ENCODE results near the gene CYP20A1.
A peak's percentile ranks its signal among the peaks of the same experiment; 100 is the strongest.
"Not testable (repeated sequence)": the region's sequence is repeated elsewhere in the genome, so short reads cannot be mapped to it uniquely, and the experiment has no call there.

CYP20A1 gene

GRCh38 chr2:203261326-203262159 lies 22.7 kb downstream of the CYP20A1 start:
- in situ Hi-C loops (cut with HindIII; ENCODE audit: low pct_ligation_motif_present, low pct_unique_long_range_greater_than_20kb, low sequenced_read_pairs): no loop called here
- no peak for DNase-seq

DNA sequence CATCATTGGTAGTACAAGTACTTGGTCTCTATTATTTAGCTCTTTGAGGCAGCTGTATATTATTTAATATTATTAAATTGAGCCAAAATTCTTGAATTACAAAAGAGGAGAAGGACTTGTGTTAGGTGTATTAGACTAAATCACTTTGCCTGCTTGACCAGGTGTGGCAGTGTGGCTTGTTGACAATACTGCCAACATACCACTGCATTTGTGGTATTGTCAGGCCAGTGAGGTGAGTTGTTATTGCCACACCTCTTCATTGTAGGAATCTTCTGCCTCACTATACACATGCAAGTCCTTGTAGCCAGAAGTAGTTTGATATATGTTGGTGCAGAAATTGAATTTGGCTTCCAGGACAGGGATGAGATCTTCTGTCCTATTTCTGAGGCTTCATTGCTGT lies 40.5 kb downstream of the CYP20A1 start:
- in situ Hi-C loops (cut with HindIII; ENCODE audit: low pct_ligation_motif_present, low pct_unique_long_range_greater_than_20kb, low sequenced_read_pairs): no loop called here
- no peak for DNase-seq

DNA sequence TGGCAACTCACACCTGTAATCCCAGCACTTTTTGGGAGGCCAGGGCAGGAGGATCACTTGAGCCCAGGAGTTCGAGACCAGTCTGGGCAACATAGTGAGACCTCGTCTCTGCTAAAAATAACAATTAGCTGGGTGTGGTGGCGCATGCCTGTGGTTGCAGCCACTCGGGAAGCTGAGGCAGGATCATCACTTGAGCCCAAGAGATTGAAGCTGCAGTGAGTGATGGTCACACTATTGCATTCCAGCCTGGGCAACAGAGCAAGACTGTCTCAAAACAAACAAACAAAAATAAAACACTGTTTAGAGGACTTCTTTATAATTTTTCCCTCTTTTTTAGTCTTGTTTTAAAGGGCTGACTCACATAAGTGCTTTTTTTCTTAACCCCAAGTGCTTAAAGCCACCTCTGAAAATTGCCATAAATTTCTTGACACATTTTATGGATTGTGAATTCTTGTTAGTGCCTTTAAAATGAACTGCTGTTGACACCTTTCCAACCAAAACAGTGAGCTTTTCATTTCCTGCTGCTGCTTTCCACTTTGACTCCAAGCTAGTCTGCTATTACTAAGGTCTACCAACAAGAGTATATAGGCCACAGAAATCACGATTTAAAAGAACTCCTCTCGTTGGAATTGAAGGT lies 41.7 kb downstream of the CYP20A1 start:
- no peak for DNase-seq
- in situ Hi-C loops (cut with HindIII; ENCODE audit: low pct_ligation_motif_present, low pct_unique_long_range_greater_than_20kb, low sequenced_read_pairs): no loop called here

DNA sequence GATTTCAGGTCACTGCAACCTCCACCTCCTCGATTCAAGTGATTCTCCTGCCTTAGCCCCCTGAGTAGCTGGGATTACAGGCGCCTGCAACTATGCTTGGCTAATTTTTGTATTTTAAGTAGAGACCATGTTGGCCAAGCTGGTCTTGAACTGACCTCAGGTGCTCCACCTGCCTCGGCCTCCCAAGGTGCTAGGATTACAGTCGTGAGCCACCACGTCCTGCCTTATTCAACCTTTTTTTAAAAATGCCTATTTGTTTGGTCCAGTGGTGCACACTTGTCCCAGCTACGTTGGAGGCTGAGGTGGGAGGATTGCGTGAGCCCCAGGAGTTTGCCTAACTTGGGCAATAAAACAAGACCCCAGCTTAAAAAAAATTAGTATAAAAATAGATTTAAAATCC lies 43.3 kb downstream of the CYP20A1 start:
- DNase-seq: no peak
- in situ Hi-C loops (cut with HindIII; ENCODE audit: low pct_ligation_motif_present, low pct_unique_long_range_greater_than_20kb, low sequenced_read_pairs): no loop called here

GRCh38 chr2:203286532-203286931 lies 47.7 kb downstream of the CYP20A1 start:
- DNase-seq: no peak
- in situ Hi-C loops (cut with HindIII; ENCODE audit: low pct_ligation_motif_present, low pct_unique_long_range_greater_than_20kb, low sequenced_read_pairs): no loop called here

DNA sequence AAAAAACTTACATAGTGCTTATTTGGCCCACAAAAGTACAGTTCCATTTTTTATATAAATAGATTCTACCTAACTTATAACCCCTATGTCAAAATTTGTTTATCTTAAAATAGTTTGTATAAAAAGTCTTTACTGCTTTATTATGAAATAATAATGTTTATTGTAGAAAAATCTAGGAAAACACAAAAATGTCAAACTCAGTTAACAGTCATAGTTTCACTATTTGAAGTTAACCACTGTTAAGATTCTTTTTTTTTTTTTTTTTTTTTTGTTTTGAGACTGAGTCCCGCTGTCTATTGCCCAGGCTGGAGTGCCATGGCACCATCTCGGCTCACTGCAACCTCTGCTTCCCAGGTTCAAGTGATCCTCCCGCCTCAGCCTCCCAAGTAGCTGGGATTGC lies 62.8 kb downstream of the CYP20A1 start:
- DNase-seq: no peak

GRCh38 chr2:203302586-203302985 lies 63.8 kb downstream of the CYP20A1 start:
- in situ Hi-C loops (cut with HindIII; ENCODE audit: low pct_ligation_motif_present, low pct_unique_long_range_greater_than_20kb, low sequenced_read_pairs); DNase-seq: not testable (repeated sequence)

More for the DNA sequence above, 62.8 kb downstream of the CYP20A1 start:
- in situ Hi-C loops (cut with HindIII; ENCODE audit: low pct_ligation_motif_present, low pct_unique_long_range_greater_than_20kb, low sequenced_read_pairs): no loop called here

GRCh38 chr2:203310688-203311436 lies 72.0 kb downstream of the CYP20A1 start:
- in situ Hi-C loops (cut with HindIII; ENCODE audit: low pct_ligation_motif_present, low pct_unique_long_range_greater_than_20kb, low sequenced_read_pairs): no loop called here
- DNase-seq: no peak

DNA sequence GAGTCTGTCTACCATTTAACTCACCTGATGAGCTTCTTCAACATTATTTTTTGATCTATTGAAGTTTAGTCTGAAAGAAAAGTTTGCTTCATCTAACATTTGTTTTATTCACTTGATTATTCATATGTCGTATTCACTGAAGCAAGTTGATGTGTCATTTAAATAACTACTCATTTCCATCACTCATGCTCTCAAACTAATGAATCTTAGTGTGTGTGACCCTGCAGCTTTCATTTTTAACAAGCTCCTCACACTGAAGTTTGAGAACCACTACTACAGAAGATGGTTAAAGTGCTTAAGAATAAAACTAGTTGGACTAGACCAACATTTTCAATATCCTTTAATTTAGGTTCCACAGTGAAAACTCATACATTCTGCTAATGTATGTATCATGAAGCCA lies 87.5 kb downstream of the CYP20A1 start:
- in situ Hi-C loops (cut with HindIII; ENCODE audit: low pct_ligation_motif_present, low pct_unique_long_range_greater_than_20kb, low sequenced_read_pairs): no loop called here
- DNase-seq: no peak

GRCh38 chr2:203327582-203327900 lies 88.7 kb downstream of the CYP20A1 start:
- no peak for DNase-seq
- in situ Hi-C loops (cut with HindIII; ENCODE audit: low pct_ligation_motif_present, low pct_unique_long_range_greater_than_20kb, low sequenced_read_pairs): no loop called here

DNA sequence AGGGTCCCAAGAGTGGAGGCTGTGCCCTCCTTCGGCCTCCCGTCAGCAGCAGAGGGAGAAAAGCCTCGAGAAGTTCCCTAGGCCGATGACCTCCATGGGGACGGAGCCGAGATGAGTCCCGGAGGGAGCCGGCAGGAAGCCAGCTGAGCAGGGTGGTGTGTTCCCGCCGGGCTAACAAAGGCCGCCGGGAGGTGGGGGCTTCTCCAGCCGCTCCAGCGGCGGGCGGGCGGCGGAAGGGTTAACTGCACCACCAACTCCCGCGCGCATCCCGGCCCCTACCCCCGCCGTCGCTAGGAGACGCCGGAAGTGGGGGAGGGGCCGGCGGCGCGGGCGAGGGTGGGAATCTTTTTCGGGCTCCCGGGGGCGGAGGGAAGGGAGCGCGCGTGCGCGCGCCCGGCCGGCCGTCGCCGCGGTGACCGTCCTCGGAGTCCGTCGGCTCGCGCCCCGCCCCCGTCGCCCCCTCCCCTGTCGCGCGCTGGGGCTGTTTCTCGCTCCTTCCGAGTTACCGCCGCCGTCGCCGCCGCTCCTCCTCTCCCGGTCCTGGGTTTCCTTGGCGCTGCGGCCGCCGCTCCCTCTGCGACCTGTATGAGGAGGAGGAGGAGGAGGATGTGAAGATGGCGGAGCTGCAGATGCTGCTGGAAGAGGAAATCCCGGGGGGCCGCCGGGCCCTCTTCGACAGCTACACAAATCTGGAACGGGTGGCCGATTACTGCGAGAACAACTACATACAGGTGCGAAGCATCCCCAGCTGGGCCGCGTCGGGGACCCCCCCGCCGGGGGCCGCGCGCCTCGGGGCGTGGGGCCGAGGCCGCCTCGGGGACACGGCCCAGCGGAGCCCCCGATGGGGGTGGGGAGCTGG lies 89.3 kb downstream of the CYP20A1 start, which contains the start of gene ABI2:
Gene ABI2 (plus strand): TSS at position 494 of the 859 bp plus-strand sequence. CDS start 121 bp downstream, at position 615.
- DNase-seq: peak; percentile 86
- in situ Hi-C loops (cut with HindIII; ENCODE audit: low pct_ligation_motif_present, low pct_unique_long_range_greater_than_20kb, low sequenced_read_pairs): no loop called here

DNA sequence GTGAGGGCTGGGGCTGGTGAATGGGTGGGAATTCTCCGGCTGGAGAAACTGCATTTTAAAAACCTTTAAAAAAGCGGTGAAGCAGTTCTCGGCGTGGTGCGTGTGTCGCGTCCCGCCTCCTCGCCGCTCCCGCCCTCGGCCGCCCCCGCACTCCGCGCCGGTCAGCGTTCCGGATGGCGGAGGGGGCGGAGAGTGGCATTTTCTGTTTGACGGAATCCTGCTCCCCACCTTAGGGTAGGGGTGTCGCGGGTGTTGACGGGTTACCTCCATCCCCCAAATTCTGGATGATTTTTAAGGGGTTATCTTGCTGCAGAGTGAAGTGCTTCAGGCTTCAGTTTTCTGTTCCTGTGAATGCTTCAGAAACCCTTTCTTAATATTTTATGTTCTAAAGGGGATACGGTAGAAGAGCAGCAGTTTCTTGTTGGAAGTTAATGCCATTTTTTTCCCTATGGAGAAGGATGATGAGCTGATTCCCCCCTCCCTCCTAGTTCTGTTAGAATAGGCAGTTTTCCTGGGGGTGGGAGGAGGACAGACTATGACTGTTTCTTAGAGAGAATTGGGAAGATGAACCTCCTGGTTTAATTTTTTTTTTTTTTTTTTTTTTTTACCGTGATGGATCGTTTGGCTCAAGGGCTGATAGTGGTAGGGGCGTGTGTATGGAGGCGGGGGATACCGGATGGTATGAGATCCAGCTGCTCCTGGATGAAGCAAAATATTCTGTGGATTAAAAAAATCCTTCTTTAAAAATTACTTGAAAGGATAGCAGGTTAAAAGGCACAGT lies 90.1 kb downstream of the CYP20A1 start:
- in situ Hi-C loops (cut with HindIII; ENCODE audit: low pct_ligation_motif_present, low pct_unique_long_range_greater_than_20kb, low sequenced_read_pairs): no loop called here
- DNase-seq: peak; percentile 56

GRCh38 chr2:203330434-203330833 lies 91.6 kb downstream of the CYP20A1 start:
- in situ Hi-C loops (cut with HindIII; ENCODE audit: low pct_ligation_motif_present, low pct_unique_long_range_greater_than_20kb, low sequenced_read_pairs): no loop called here
- DNase-seq: no peak

DNA sequence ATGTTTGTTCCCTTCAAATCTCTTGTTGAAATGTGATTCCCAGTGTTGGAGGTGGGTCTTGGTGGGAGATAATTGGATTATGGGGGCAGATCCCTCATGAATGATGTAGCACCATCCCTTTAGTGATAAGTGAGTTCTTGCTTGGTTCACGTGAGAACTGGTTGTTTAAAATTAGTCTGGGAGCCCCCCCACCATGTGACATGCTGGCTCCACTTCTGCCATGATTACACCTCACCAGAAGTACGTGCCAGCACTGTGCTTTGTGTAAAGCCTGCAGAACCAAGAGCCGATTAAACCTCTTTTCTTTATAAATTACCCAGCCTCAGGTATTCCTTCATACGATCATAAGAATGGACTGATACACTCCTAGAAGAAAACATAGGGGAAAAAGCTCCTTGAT lies 99.5 kb downstream of the CYP20A1 start:
- DNase-seq: no peak
- in situ Hi-C loops (cut with HindIII; ENCODE audit: low pct_ligation_motif_present, low pct_unique_long_range_greater_than_20kb, low sequenced_read_pairs): no loop called here

GRCh38 chr2:203340791-203341487 lies 102.1 kb downstream of the CYP20A1 start:
- peak; percentile 70 for DNase-seq
- in situ Hi-C loops (cut with HindIII; ENCODE audit: low pct_ligation_motif_present, low pct_unique_long_range_greater_than_20kb, low sequenced_read_pairs): no loop called here

- in situ Hi-C loops (cut with HindIII; ENCODE audit: low pct_ligation_motif_present, low pct_unique_long_range_greater_than_20kb, low sequenced_read_pairs): no loop called here
Observed at GRCh38 chr2:203341741-203342310, 103.0 kb downstream of the CYP20A1 start.

GRCh38 chr2:203342374-203342773 lies 103.6 kb downstream of the CYP20A1 start:
- DNase-seq; in situ Hi-C loops (cut with HindIII; ENCODE audit: low pct_ligation_motif_present, low pct_unique_long_range_greater_than_20kb, low sequenced_read_pairs): not testable (repeated sequence)

More at GRCh38 chr2:203341741-203342310, 103.0 kb downstream of the CYP20A1 start:
- DNase-seq: no peak

Data from ACHN (cell line).